Fibroblast of skin of right biceps (primary cell): ENCODE data around the gene C4B.
"Not testable (repeated sequence)": the region's sequence is repeated elsewhere in the genome, so short reads cannot be mapped to it uniquely, and the experiment has no call there.

Experiments
- DNase-seq: peaks from one replicate; pipeline ENCODE4 v3.0.0-alpha.2; 2013

Gene C4B

GRCh38 chr6:32014547-32014946 is at the start of gene C4B:
C4B (plus strand) TSS chr6:32014795; CDS start chr6:32014846, 51 bp downstream.
- not testable (repeated sequence) for DNase-seq

GRCh38 chr6:31965700-31966099 is 48.9 kb upstream of the C4B start:
- no peak for DNase-seq

GRCh38 chr6:31966506-31966905 is 48.1 kb upstream of the C4B start:
- DNase-seq = no peak

GRCh38 chr6:31966997-31967925 is 47.3 kb upstream of the C4B start:
- no peak for DNase-seq

- no peak for DNase-seq
Observed at GRCh38 chr6:31967926-31968320, 46.7 kb upstream of the C4B start.

GRCh38 chr6:31968326-31968725 is 46.3 kb upstream of the C4B start:
- DNase-seq = no peak

GRCh38 chr6:31968791-31969711 is 45.5 kb upstream of the C4B start:
- DNase-seq = no peak

- DNase-seq = peak; percentile 49
Observed at GRCh38 chr6:31969712-31970603, 44.6 kb upstream of the C4B start.

GRCh38 chr6:31970604-31971271 is 43.9 kb upstream of the C4B start:
- no peak for DNase-seq

- DNase-seq = no peak
Observed at GRCh38 chr6:31971279-31971992, 43.2 kb upstream of the C4B start.

- DNase-seq = peak; percentile 99
Observed at GRCh38 chr6:31971993-31972708, 42.4 kb upstream of the C4B start, which contains the start of gene DXO. DXO (minus strand) TSS chr6:31972138; CDS start chr6:31971675, 463 bp downstream.

- peak; percentile 46 for DNase-seq
Observed at GRCh38 chr6:31972709-31973350, 41.8 kb upstream of the C4B start.

GRCh38 chr6:31976065-31976464 is 38.5 kb upstream of the C4B start:
- not testable (repeated sequence) for DNase-seq

GRCh38 chr6:31977816-31978431 is 36.7 kb upstream of the C4B start:
- no peak for DNase-seq

- no peak for DNase-seq
Observed at GRCh38 chr6:31978831-31979230, 35.8 kb upstream of the C4B start.

- no peak for DNase-seq
Observed at GRCh38 chr6:31979238-31979898, 35.2 kb upstream of the C4B start.

- DNase-seq = not testable (repeated sequence)
Observed at GRCh38 chr6:31980195-31980876, 34.3 kb upstream of the C4B start.

GRCh38 chr6:31980998-31981397 is 33.6 kb upstream of the C4B start:
- not testable (repeated sequence) for DNase-seq
